CD14-positive monocyte (primary cell): Measurements from ENCODE around the gene INTS15. TPM values are rescaled to one million over a fixed set of nuclear protein-coding genes. Genes with fewer than 3 reads are reported as not detected.

Experiments
- DNase-seq, 3 donors: peaks; one replicate each; pipeline ENCODE4 v3.0.0-alpha.2; 2011 to 2022
- H2AFZ ChIP-seq: 2 replicates; pipeline ENCODE4 v1.6.0; 2012; ENCODE audit warnings: mild to moderate bottlenecking, low read depth, low read length, inconsistent platforms; ENCODE audit not compliant: insufficient read depth, poor library complexity, severe bottlenecking
- H3K27ac ChIP-seq, 2 donors: 1 replicate in 1 of 2; 2 replicates in 1 of 2; pipeline ENCODE4 v1.5.1; 2012 to 2013; ENCODE audit warnings: low read length in 2 of 2, control low read depth in 1 of 2, inconsistent platforms in 1 of 2, low read depth in 1 of 2, mild to moderate bottlenecking in 1 of 2
- H3K27me3 ChIP-seq, 2 donors: one replicate each; pipeline versions ENCODE4 v1.6.0 to v1.6.1; 2011 to 2013; ENCODE audit warnings: low read length in 2 of 2; ENCODE audit not compliant: control insufficient read depth in 2 of 2, insufficient read depth in 2 of 2
- H3K36me3 ChIP-seq, 2 donors: replicated peaks in 1 of 2; 1 replicate in 1 of 2; 2 replicates in 1 of 2; pipeline versions ENCODE4 v1.5.1 to v1.6.1; 2012 to 2013; ENCODE audit warnings: low read length in 2 of 2, control low read depth in 1 of 2, inconsistent platforms in 1 of 2, mild to moderate bottlenecking in 1 of 2; ENCODE audit not compliant: insufficient read depth in 2 of 2, control insufficient read depth in 1 of 2
- H3K4me1 ChIP-seq, 2 donors: 1 replicate in 1 of 2; 2 replicates in 1 of 2; pipeline versions ENCODE4 v1.5.1 to v1.6.1; 2012 to 2013; ENCODE audit warnings: low read length in 2 of 2, control low read depth in 1 of 2, inconsistent platforms in 1 of 2, mild to moderate bottlenecking in 1 of 2, moderate library complexity in 1 of 2; ENCODE audit not compliant: insufficient read depth in 2 of 2, control insufficient read depth in 1 of 2
- H3K4me2 ChIP-seq: replicated peaks from 2 replicates; pipeline ENCODE3; 2012; ENCODE audit warnings: low read length, moderate library complexity, mild to moderate bottlenecking; ENCODE audit not compliant: poor library complexity, severe bottlenecking; ENCODE audit errors: extremely low read depth
- H3K4me3 ChIP-seq, 3 experiments: fragments of 200-600 bp in 1 of 3; sonication (generic) in 1 of 3; replicated peaks in 1 of 3; 1 replicate in 2 of 3; 2 replicates in 1 of 3; pipeline ENCODE4 v1.5.1; 2011 to 2013; ENCODE audit warnings: low read length in 3 of 3, mild to moderate bottlenecking in 3 of 3, control low read depth in 2 of 3, low read depth in 2 of 3, inconsistent platforms in 1 of 3, moderate library complexity in 1 of 3
- H3K79me2 ChIP-seq: 2 replicates; pipeline ENCODE4 v1.6.0; 2012; ENCODE audit warnings: mild to moderate bottlenecking, control low read depth, inconsistent platforms, low read length, moderate library complexity; ENCODE audit not compliant: insufficient read depth
- H3K9ac ChIP-seq: 2 replicates; pipeline ENCODE4 v1.6.0; 2017; ENCODE audit warnings: low read length, mild to moderate bottlenecking; ENCODE audit not compliant: insufficient read depth, poor library complexity, severe bottlenecking
- H3K9me3 ChIP-seq, 2 donors: replicated peaks in 1 of 2; 1 replicate in 1 of 2; 2 replicates in 1 of 2; pipeline versions ENCODE4 v1.5.1 to v1.6.1; 2012 to 2013; ENCODE audit warnings: low read length in 2 of 2, control low read depth in 1 of 2; ENCODE audit not compliant: control insufficient read depth in 1 of 2, insufficient read depth in 1 of 2
- H4K20me1 ChIP-seq: 2 replicates; pipeline ENCODE4 v1.6.0; 2012; ENCODE audit warnings: mild to moderate bottlenecking, low read length, control low read depth, moderate library complexity; ENCODE audit not compliant: insufficient read depth
- H3K27ac Mint-ChIP-seq, 7 donors: one replicate each; pipeline ENCODE4 v1.8.0; 2020; ENCODE audit warnings: mild to moderate bottlenecking in 7 of 7, mixed read lengths in 7 of 7, moderate library complexity in 6 of 7, inconsistent platforms in 2 of 7
- H3K27me3 Mint-ChIP-seq, 3 donors: one replicate each; pipeline ENCODE4 v1.8.0; 2021 to 2022; ENCODE audit warnings: low read depth in 3 of 3, mild to moderate bottlenecking in 3 of 3, mixed read lengths in 3 of 3, moderate library complexity in 3 of 3, inconsistent platforms in 1 of 3
- H3K36me3 Mint-ChIP-seq, 2 donors: one replicate each; pipeline ENCODE4 v1.8.0; 2020; ENCODE audit warnings: mixed read lengths in 2 of 2, inconsistent platforms in 1 of 2, mild to moderate bottlenecking in 1 of 2
- H3K4me1 Mint-ChIP-seq: one replicate; pipeline ENCODE4 v1.8.0; 2020; ENCODE audit warnings: mild to moderate bottlenecking, mixed read lengths
- H3K4me3 Mint-ChIP-seq, 2 donors: one replicate each; pipeline ENCODE4 v1.8.0; 2020; ENCODE audit warnings: mild to moderate bottlenecking in 2 of 2, mixed read lengths in 2 of 2, moderate library complexity in 1 of 2
- H3K9me3 Mint-ChIP-seq, 7 donors: one replicate each; pipeline ENCODE4 v1.8.0; 2020 to 2022; ENCODE audit warnings: mixed read lengths in 7 of 7, mild to moderate bottlenecking in 6 of 7, moderate library complexity in 6 of 7, inconsistent platforms in 2 of 7
- CTCF ChIP-seq: fragments of 200-600 bp; IDR thresholded peaks from one replicate; pipeline ENCODE4 v1.8.0; 2022; ENCODE audit warnings: antibody characterized with exemption, mild to moderate bottlenecking
- WGBS: methylation state at CpG from one replicate; pipeline ENCODE4 v1.1.5; 2013; ENCODE audit warnings: missing lambda C conversion rate; ENCODE audit not compliant: insufficient coverage; 5-methylcytosine and 5-hydroxymethylcytosine counted together
- intact Hi-C, 2 donors: fragments of 100-400 bp; cut with micrococcal nuclease; formaldehyde crosslinking; loops; one replicate each; pipeline versions ENCODE4 v1.15.0 to v1.15.1; 2023
- polyA plus RNA-seq, 3 donors: library from polyadenylated mRNA; depleted of rRNA in 1 of 3; unstranded in 2 of 3; stranded (reverse) in 1 of 3; fragments of 300-500 nt in 2 of 3; fragments of >200 nt in 1 of 3; fragmentation: Illumina TruSeq in 2 of 3; gene quantifications; 1 replicate in 2 of 3; 2 replicates in 1 of 3; pipeline ENCODE4 v1.2.3, GENCODE V29; 2012 to 2021

INTS15 gene
- polyA plus RNA-seq, 3 donors = 16.9 to 32.7 (median 17.2) TPM

GRCh38 chr7:6628045-6628444 is 38.2 kb downstream of the INTS15 start:
- Histone ChIP-seq H3K36me3 (no peaks in the 10 kb centered on the region), H3K27ac (no peak overlapping the region), H2AFZ (no peak overlapping the region), H3K27me3 (no peaks in the 10 kb centered on the region), H3K9ac (no peak overlapping the region), H4K20me1 (no peaks in the 10 kb centered on the region), H3K4me3 (no peak overlapping the region), H3K4me1 (no peaks in the 10 kb centered on the region), H3K4me2 (no peak overlapping the region), H3K79me2 (no peaks in the 10 kb centered on the region), H3K9me3 (peaks cover 0 to 1% of the 10 kb centered on the region in 2 donors)
- no peak overlapping the region for H3K4me3 Mint-ChIP-seq
- 86% methylated on average over 1 of the region's 6 CpGs for WGBS
- intact Hi-C loops = no loop called here
- DNase-seq = no peak
- no peak for TF ChIP-seq CTCF
- H3K27me3 Mint-ChIP-seq = peaks cover 10 to 18% (median 11%) of the 10 kb centered on the region in 3 donors
- H3K9me3 Mint-ChIP-seq = peaks cover under 1 to 9% (median 2%) of the 10 kb centered on the region in 7 donors
- no peaks in the 10 kb centered on the region for H3K36me3 Mint-ChIP-seq
- H3K27ac Mint-ChIP-seq = no peak overlapping the region
- H3K4me1 Mint-ChIP-seq = peaks cover 9% of the 10 kb centered on the region

GRCh38 chr7:6630007-6630849 is 40.4 kb downstream of the INTS15 start:
- intact Hi-C loops = loop anchor here (5.0 kb wide), 1 partner anchor 43 kb away; no protein-coding TSS in a partner anchor
- Mint-ChIP-seq H3K27me3 (peaks cover 11 to 15% (median 15%) of the 10 kb centered on the region in 3 donors), H3K9me3 (peaks cover 5 to 18% (median 15%) of the 10 kb centered on the region in 7 donors), H3K27ac (no peak overlapping the region), H3K36me3 (no peaks in the 10 kb centered on the region), H3K4me1 (peaks cover 13% of the 10 kb centered on the region), H3K4me3 (no peak overlapping the region)
- Histone ChIP-seq H3K27ac (no peak overlapping the region), H3K79me2 (no peaks in the 10 kb centered on the region), H3K9me3 (peaks cover 0 to 14% of the 10 kb centered on the region in 2 donors), H3K4me2 (no peak overlapping the region), H3K27me3 (no peaks in the 10 kb centered on the region), H3K4me3 (no peak overlapping the region), H3K4me1 (peaks cover 13 to 20% of the 10 kb centered on the region in 2 donors), H3K9ac (no peak overlapping the region), H2AFZ (no peak overlapping the region), H3K36me3 (no peaks in the 10 kb centered on the region), H4K20me1 (no peaks in the 10 kb centered on the region)
- WGBS = 93% methylated on average over 8 of the region's 11 CpGs
- DNase-seq = no peak
- no peak for TF ChIP-seq CTCF
